A549 (cell line): Measurements from ENCODE around the gene CTIF. TPM values are rescaled to one million over a fixed set of nuclear protein-coding genes. Genes with fewer than 3 reads are reported as not detected.
A peak's percentile ranks its signal among the peaks of the same experiment; 100 is the strongest.

Source experiments
- ATAC-seq, 2 experiments: fragments of 200-7000 bp in 1 of 2; fragments of >200 bp in 1 of 2; cut with Nextera tagmentation in 1 of 2; cut with Tn5 transposase in 1 of 2; 3 replicates each; pipeline versions ENCODE4 v1.8.0 to v1.9.1; 2018 to 2020; ENCODE audit warnings: mild to moderate bottlenecking in 1 of 2, moderate library complexity in 1 of 2
- CTCF ChIA-PET: fragments of 300-600 bp; sonication (Branson Sonifier 250); formaldehyde crosslinking; extraction: SDS; loops from one replicate; lab custom pipeline; 2021; ENCODE audit warnings: antibody characterized with exemption, inconsistent platforms; lab: Yijun Ruan, JAX
- POLR2A ChIA-PET: fragments of 350-600 bp; formaldehyde crosslinking; extraction: SDS; loops from one replicate; lab custom pipeline; 2021; ENCODE audit warnings: antibody characterized with exemption, inconsistent platforms; lab: Yijun Ruan, JAX
- DNase-seq, 2 experiments: peaks; one replicate each; pipeline versions ENCODE4 v3.0.0 to v3.0.0-alpha.2; 2011 to 2016; ENCODE audit warnings: low read depth in 1 of 2, low spot score in 1 of 2
- FAIRE-seq: peaks from 2 replicates; lab custom pipeline; 2011; peaks lifted over from hg19 to GRCh38; lab: Jason Lieb, UNC
- H3K27ac ChIP-seq, 2 experiments: fragments of >200 bp; sonication (Bioruptor Twin); formaldehyde crosslinking; 3 replicates each; pipeline ENCODE4 v1.5.1; 2016 to 2017
- H3K4me1 ChIP-seq: fragments of >200 bp; sonication (Bioruptor Twin); formaldehyde crosslinking; 3 replicates; pipeline ENCODE4 v1.6.1; 2016
- H3K4me2 ChIP-seq: fragments of >200 bp; sonication (Bioruptor Twin); formaldehyde crosslinking; 3 replicates; pipeline ENCODE4 v1.6.1; 2016
- H3K4me3 ChIP-seq: fragments of >200 bp; sonication (Bioruptor Twin); formaldehyde crosslinking; 3 replicates; pipeline ENCODE4 v1.5.1; 2016
- H3K9me3 ChIP-seq: fragments of >200 bp; sonication (Bioruptor Twin); formaldehyde crosslinking; 3 replicates; pipeline ENCODE4 v1.6.1; 2016
- BHLHE40 ChIP-seq: IDR thresholded peaks from 2 replicates; pipeline ENCODE4 v1.6.1; 2012; ENCODE audit warnings: low read depth, low read length, inconsistent platforms
- CBX2 ChIP-seq: fragments of 200-600 bp; sonication (generic); IDR thresholded peaks from 2 replicates; pipeline ENCODE4 v1.6.1; 2016; ENCODE audit warnings: low read depth, mild to moderate bottlenecking, borderline replicate concordance
- CEBPB ChIP-seq, 2 experiments: fragments of >200 bp in 1 of 2; sonication (Bioruptor Twin) in 1 of 2; formaldehyde crosslinking in 1 of 2; IDR thresholded peaks; 2 replicates each; pipeline ENCODE4 v1.6.1; 2012 to 2016
- CHD2 ChIP-seq: fragments of 150-350 bp; IDR thresholded peaks from 2 replicates; pipeline ENCODE4 v1.6.1; 2014; ENCODE audit warnings: low read length; ENCODE audit not compliant: partially characterized antibody
- E2F6 ChIP-seq: IDR thresholded peaks from 2 replicates; pipeline ENCODE4 v1.6.1; 2012; ENCODE audit warnings: low read depth, borderline replicate concordance
- EHMT2 ChIP-seq: fragments of 200-600 bp; sonication (generic); IDR thresholded peaks from 2 replicates; pipeline ENCODE4 v1.6.1; 2016; ENCODE audit warnings: antibody characterized with exemption, low read depth, mild to moderate bottlenecking, moderate library complexity
- EP300 ChIP-seq, 2 experiments: fragments of >200 bp; sonication (Bioruptor Twin); formaldehyde crosslinking; IDR thresholded peaks; 2 replicates in 1 of 2; 3 replicates in 1 of 2; pipeline ENCODE4 v1.6.1; 2016 to 2017
- FOSB ChIP-seq: fragments of 250-450 bp; sonication (Bioruptor Pico); IDR thresholded peaks from 2 replicates; pipeline ENCODE4 v1.5.0; 2020; ENCODE audit warnings: mild to moderate bottlenecking, moderate library complexity
- HDAC2 ChIP-seq: fragments of 200-600 bp; sonication (generic); IDR thresholded peaks from 2 replicates; pipeline ENCODE4 v1.6.1; 2016
- HOXA7 ChIP-seq: fragments of 250-450 bp; sonication (Bioruptor Pico); IDR thresholded peaks from 2 replicates; pipeline ENCODE4 v1.5.0; 2020; ENCODE audit warnings: mild to moderate bottlenecking, moderate library complexity
- KDM1A ChIP-seq: fragments of 200-600 bp; sonication (generic); IDR thresholded peaks from 2 replicates; pipeline ENCODE4 v1.6.1; 2016; ENCODE audit warnings: low read depth, mild to moderate bottlenecking
- MAZ ChIP-seq: fragments of 150-350 bp; IDR thresholded peaks from 2 replicates; pipeline ENCODE4 v1.6.1; 2014; ENCODE audit warnings: antibody characterized with exemption, low read depth, low read length, borderline replicate concordance
- MYC ChIP-seq: IDR thresholded peaks from 2 replicates; pipeline ENCODE4 v1.6.1; 2012; ENCODE audit warnings: mild to moderate bottlenecking, inconsistent platforms, low read length, improper control_type of control experiment, borderline replicate concordance
- NR3C1 ChIP-seq: fragments of >200 bp; sonication (Bioruptor Twin); formaldehyde crosslinking; IDR thresholded peaks from 3 replicates; pipeline ENCODE4 v1.6.1; 2017
- POLR2A ChIP-seq: IDR thresholded peaks from 2 replicates; pipeline ENCODE4 v1.6.1; 2012; ENCODE audit warnings: mild to moderate bottlenecking, low read length
- POLR2AphosphoS2 ChIP-seq: conservative IDR thresholded peaks from 2 replicates; pipeline ENCODE4 v1.6.1; 2012; ENCODE audit warnings: low read length, improper control_type of control experiment, inconsistent platforms
- RCOR1 ChIP-seq: fragments of 150-350 bp; IDR thresholded peaks from 2 replicates; pipeline ENCODE4 v1.6.1; 2014; ENCODE audit warnings: antibody characterized with exemption, low read length, low read depth
- REST ChIP-seq: fragments of 200-600 bp; sonication (generic); IDR thresholded peaks from 2 replicates; pipeline ENCODE4 v1.6.1; 2016; ENCODE audit warnings: antibody characterized with exemption, mild to moderate bottlenecking, moderate library complexity
- RFX5 ChIP-seq: fragments of 450-650 bp; IDR thresholded peaks from 2 replicates; pipeline ENCODE4 v1.7.1; 2014; ENCODE audit warnings: antibody characterized with exemption, mild to moderate bottlenecking, moderate library complexity
- SMC3 ChIP-seq: fragments of >200 bp; sonication (Bioruptor Twin); formaldehyde crosslinking; IDR thresholded peaks from 3 replicates; pipeline ENCODE4 v1.6.1; 2018; ENCODE audit warnings: inconsistent platforms
- TFCP2L1 ChIP-seq: fragments of 250-450 bp; sonication (Bioruptor Pico); IDR thresholded peaks from 2 replicates; pipeline ENCODE4 v1.5.0; 2021; ENCODE audit warnings: mild to moderate bottlenecking
- USF2 ChIP-seq: fragments of 450-650 bp; IDR thresholded peaks from 2 replicates; pipeline ENCODE4 v1.6.1; 2014; ENCODE audit warnings: antibody characterized with exemption
- ZC3H11A ChIP-seq: fragments of 450-650 bp; IDR thresholded peaks from 2 replicates; pipeline ENCODE4 v1.6.1; 2014; ENCODE audit warnings: antibody characterized with exemption, mild to moderate bottlenecking
- ZSCAN20 ChIP-seq: fragments of 250-450 bp; sonication (Bioruptor Pico); IDR thresholded peaks from 2 replicates; pipeline ENCODE4 v1.8.0; 2022; ENCODE audit warnings: mild to moderate bottlenecking, moderate library complexity
- WGBS: methylation state at CpG from one replicate; pipeline ENCODE4 v1.1.6; 2017; ENCODE audit errors: missing lambda C conversion rate; 5-methylcytosine and 5-hydroxymethylcytosine counted together
- polyA plus RNA-seq, 4 experiments: library from polyadenylated mRNA; depleted of rRNA in 3 of 4; stranded (reverse); fragments of >200 nt; fragmentation: RNase III in 1 of 4; extraction: RNeasy Plus Mini Kit Qiagen cat#74134 plus additional on column Dnase treatment in 1 of 4; gene quantifications; 2 replicates in 3 of 4; 3 replicates in 1 of 4; pipeline ENCODE4 v1.2.3, GENCODE V29; 2011 to 2017

Gene CTIF
- polyA plus RNA-seq, 2 of the 4 experiments (the other 2 are of a cell fraction): 17.0 to 24.7 TPM

- whole genome bisulfite sequencing: 95% methylated on average over 4 of the region's 5 CpGs
- no peak overlapping the region for H3K4me2 ChIP-seq
- no peak for DNase-seq
- FAIRE-seq: no peak
- no peak overlapping the region for H3K4me3 ChIP-seq
- H3K27ac ChIP-seq: peak overlapping the region; percentile 48 to 74; a peak in 4 of 6 replicates
- TF ChIP-seq HDAC2 (no peak), CEBPB (IDR thresholded peaks at IDR 0.05) (no peak), POLR2AphosphoS2 (no peak), NR3C1 (no peak), RFX5 (no peak), CBX2 (no peak), CHD2 (no peak), BHLHE40 (no peak), FOSB (CRISPR knock-in tag) (no peak), MAZ (no peak), SMC3 (no peak), ZC3H11A (no peak), E2F6 (no peak), EP300 (IDR thresholded peaks at IDR 0.05) (no peak), ZSCAN20 (CRISPR knock-in tag) (no peak), POLR2A (no peak), USF2 (no peak)
- no peaks in the 10 kb centered on the region for H3K9me3 ChIP-seq
- CTCF ChIA-PET: interaction anchor here (1.1 to 1.5 kb wide), 3 partner anchors 18 to 218 kb away, joined by 3 read pairs; no protein-coding TSS in a partner anchor
- no peak for ATAC-seq
- peaks cover 11% of the 10 kb centered on the region for H3K4me1 ChIP-seq
- POLR2A ChIA-PET: no interaction called here
Measured at GRCh38 chr18:48694295-48694694, 155.5 kb downstream of the CTIF start.

GRCh38 chr18:48695671-48696070, 156.8 kb downstream of the CTIF start:
- no peak overlapping the region for H3K4me3 ChIP-seq
- ATAC-seq (no peak), DNase-seq (no peak), FAIRE-seq (no peak)
- TF ChIP-seq MYC: no peak
- no peak for TF ChIP-seq POLR2AphosphoS2
- H3K4me1 ChIP-seq: peaks cover 11% of the 10 kb centered on the region
- WGBS: 98% methylated on average over 9 of the region's 9 CpGs
- no peaks in the 10 kb centered on the region for H3K9me3 ChIP-seq
- ChIA-PET POLR2A (no interaction called here), CTCF (interaction anchor here (2.3 kb wide), 1 partner anchor 21 kb away, joined by 6 read pairs; no protein-coding TSS in a partner anchor)
- H3K4me2 ChIP-seq: no peak overlapping the region
- H3K27ac ChIP-seq: no peak overlapping the region

- no peak for TF ChIP-seq USF2
- no peak for TF ChIP-seq RFX5
- no peak for TF ChIP-seq REST
- no peak for TF ChIP-seq HOXA7 (CRISPR knock-in tag)
- TF ChIP-seq CHD2: no peak
- TF ChIP-seq RCOR1: no peak
- no peak for TF ChIP-seq TFCP2L1
- TF ChIP-seq MAZ: no peak
- TF ChIP-seq KDM1A: no peak
- TF ChIP-seq E2F6: no peak
- no peak for TF ChIP-seq EP300 (IDR thresholded peaks at IDR 0.05)
- TF ChIP-seq EHMT2: no peak
- TF ChIP-seq, all 56 proteins: peak for 0
- CTCF ChIA-PET: interaction anchor here (2.3 kb wide), 1 partner anchor 21 kb away, joined by 6 read pairs; no protein-coding TSS in a partner anchor
- H3K4me1 ChIP-seq: peaks cover 11% of the 10 kb centered on the region
- WGBS: 90% methylated on average over 8 of the region's 8 CpGs
- DNase-seq (no peak), FAIRE-seq (no peak), ATAC-seq (no peak)
- no peak overlapping the region for H3K27ac ChIP-seq
- no peaks in the 10 kb centered on the region for H3K9me3 ChIP-seq
- H3K4me3 ChIP-seq: no peak overlapping the region
- POLR2A ChIA-PET: no interaction called here
- no peak overlapping the region for H3K4me2 ChIP-seq
Measured at GRCh38 chr18:48696218-48696617, 157.4 kb downstream of the CTIF start.
